ENCODE results near the gene TNFRSF13B.

Gene TNFRSF13B

DNA sequence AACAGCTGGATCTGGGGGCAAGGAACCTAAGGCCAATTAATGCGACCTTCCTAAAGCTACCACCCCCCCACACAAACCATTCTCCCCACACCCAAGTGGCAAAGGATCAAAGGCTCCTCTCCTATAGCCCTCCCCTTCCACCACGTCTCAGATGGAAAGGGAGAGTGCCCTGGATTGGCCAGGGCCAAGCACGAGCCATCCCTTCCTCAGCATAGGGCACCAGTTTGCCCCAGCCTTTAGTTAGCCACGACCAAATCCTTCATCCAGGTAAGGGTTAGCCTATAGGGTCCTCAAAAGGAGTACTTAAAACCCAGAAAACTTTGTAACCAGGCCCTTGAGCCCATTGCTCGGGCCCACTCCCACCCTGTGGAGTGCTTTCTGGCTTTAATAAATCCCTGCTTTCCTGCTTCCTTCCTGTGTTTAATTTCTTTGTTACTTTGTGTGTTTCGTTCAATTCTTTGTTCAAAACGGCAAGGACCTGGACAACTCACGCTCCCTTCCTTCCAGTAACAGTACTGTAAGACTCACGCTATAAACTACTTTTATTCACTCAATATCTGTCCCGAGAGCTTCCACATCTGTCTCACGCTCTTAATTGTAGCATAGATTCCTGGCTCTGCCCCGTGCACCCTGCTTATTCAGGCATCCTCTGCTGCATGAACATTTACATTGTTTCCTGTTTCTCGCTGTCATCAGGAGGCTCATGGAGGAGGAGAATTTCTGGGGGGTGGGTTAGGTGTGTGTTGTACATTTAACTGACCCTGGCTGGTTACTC is 62.3 kb downstream of the TNFRSF13B start:
- H3K4me2 ChIP-seq (ENCODE audit: low read depth, low read length, poor library complexity, severe bottlenecking), result no peak overlapping the region
- H3K9ac ChIP-seq (ENCODE audit: low read length), result no peak overlapping the region
- no peaks in the 10 kb centered on the region for H3K9me3 ChIP-seq (ENCODE audit: insufficient read depth, low read length)
- no peak overlapping the region for H2AFZ ChIP-seq (ENCODE audit: low read depth, low read length, severe bottlenecking)
- no peaks in the 10 kb centered on the region for H3K79me2 ChIP-seq (ENCODE audit: insufficient read depth, low read length)
- H3K36me3 ChIP-seq (ENCODE audit: low read length), result no peaks in the 10 kb centered on the region
- H3K27me3 ChIP-seq (ENCODE audit: low read length), result no peaks in the 10 kb centered on the region
- no peaks in the 10 kb centered on the region for H3F3A ChIP-seq (ENCODE audit: insufficient read depth)
- TF ChIP-seq, protein P1, sequence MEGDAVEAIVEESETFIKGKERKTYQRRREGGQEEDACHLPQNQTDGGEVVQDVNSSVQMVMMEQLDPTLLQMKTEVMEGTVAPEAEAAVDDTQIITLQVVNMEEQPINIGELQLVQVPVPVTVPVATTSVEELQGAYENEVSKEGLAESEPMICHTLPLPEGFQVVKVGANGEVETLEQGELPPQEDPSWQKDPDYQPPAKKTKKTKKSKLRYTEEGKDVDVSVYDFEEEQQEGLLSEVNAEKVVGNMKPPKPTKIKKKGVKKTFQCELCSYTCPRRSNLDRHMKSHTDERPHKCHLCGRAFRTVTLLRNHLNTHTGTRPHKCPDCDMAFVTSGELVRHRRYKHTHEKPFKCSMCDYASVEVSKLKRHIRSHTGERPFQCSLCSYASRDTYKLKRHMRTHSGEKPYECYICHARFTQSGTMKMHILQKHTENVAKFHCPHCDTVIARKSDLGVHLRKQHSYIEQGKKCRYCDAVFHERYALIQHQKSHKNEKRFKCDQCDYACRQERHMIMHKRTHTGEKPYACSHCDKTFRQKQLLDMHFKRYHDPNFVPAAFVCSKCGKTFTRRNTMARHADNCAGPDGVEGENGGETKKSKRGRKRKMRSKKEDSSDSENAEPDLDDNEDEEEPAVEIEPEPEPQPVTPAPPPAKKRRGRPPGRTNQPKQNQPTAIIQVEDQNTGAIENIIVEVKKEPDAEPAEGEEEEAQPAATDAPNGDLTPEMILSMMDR (IDR thresholded peaks at IDR 0.05; ENCODE audit: insufficient read depth, low read length, poor library complexity, severe bottlenecking), result no peak
- TF ChIP-seq EZH2phosphoT487 (conservative IDR thresholded peaks at IDR 0.05; ENCODE audit: low read length), result no peak
- no peaks in the 10 kb centered on the region for H3K9me2 ChIP-seq (replicated peaks; ENCODE audit: insufficient read depth, low read length)
- no peak overlapping the region for H3K27ac ChIP-seq (ENCODE audit: low read depth, low read length)
- no peaks in the 10 kb centered on the region for H4K20me1 ChIP-seq (ENCODE audit: low read depth, low read length)
- H3K4me3 ChIP-seq (ENCODE audit: insufficient read depth, low read length, poor library complexity, severe bottlenecking), result no peak overlapping the region

DNA sequence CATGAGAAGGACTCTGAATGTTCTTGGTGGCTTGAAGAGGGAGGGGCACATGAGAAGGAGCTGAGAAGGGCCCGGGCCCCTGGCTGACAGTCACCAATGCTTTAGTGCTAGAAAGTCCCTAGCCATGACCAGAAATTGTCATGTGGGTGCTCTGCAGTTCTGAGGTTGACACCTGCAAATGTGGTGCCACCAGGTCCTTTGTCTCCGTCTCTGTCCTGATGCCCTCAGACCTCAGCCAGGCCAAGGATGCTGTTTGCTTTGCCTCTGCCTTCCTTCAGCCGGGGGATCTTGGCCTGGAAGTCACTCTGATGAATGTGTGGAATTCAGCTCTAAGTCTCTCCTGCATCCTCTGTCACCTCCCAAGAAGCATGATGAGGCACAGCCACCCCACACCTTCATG is 63.6 kb downstream of the TNFRSF13B start:
- H3K79me2 ChIP-seq (ENCODE audit: insufficient read depth, low read length), result no peaks in the 10 kb centered on the region
- no peak for TF ChIP-seq EZH2phosphoT487 (conservative IDR thresholded peaks at IDR 0.05; ENCODE audit: low read length)
- TF ChIP-seq, protein P1 (IDR thresholded peaks at IDR 0.05; ENCODE audit: insufficient read depth, low read length, poor library complexity, severe bottlenecking), result no peak
- H3K36me3 ChIP-seq (ENCODE audit: low read length), result no peaks in the 10 kb centered on the region
- H3K9me3 ChIP-seq (ENCODE audit: insufficient read depth, low read length), result no peaks in the 10 kb centered on the region
- no peak overlapping the region for H2AFZ ChIP-seq (ENCODE audit: low read depth, low read length, severe bottlenecking)
- no peak overlapping the region for H3K27ac ChIP-seq (ENCODE audit: low read depth, low read length)
- no peaks in the 10 kb centered on the region for H3K27me3 ChIP-seq (ENCODE audit: low read length)
- no peak overlapping the region for H3K4me2 ChIP-seq (ENCODE audit: low read depth, low read length, poor library complexity, severe bottlenecking)
- no peak overlapping the region for H3K4me3 ChIP-seq (ENCODE audit: insufficient read depth, low read length, poor library complexity, severe bottlenecking)
- no peaks in the 10 kb centered on the region for H3K9me2 ChIP-seq (replicated peaks; ENCODE audit: insufficient read depth, low read length)
- H4K20me1 ChIP-seq (ENCODE audit: low read depth, low read length), result no peaks in the 10 kb centered on the region
- H3F3A ChIP-seq (ENCODE audit: insufficient read depth), result no peaks in the 10 kb centered on the region
- no peak overlapping the region for H3K9ac ChIP-seq (ENCODE audit: low read length)

DNA sequence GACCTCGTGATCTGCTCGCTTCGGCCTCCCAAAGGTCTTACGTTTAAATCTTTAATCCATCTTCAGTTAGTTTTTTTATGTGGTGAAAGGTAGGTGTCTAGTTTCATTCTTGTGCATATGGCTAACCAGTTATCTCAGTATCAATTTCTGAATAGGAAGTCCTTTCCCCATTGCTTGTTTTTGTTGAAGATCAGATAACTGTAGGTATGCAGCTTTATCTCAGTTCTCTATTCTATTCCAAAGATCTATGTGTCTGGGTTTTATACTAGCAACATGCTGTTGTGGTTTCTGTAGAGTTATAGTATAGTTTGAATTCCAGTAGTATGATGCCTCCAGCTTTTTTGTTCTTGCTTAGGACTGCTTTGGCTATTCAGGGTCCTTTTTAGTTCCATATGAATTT is 65.2 kb downstream of the TNFRSF13B start:
- Histone ChIP-seq H3K79me2 (ENCODE audit: insufficient read depth, low read length) (no peaks in the 10 kb centered on the region), H4K20me1 (ENCODE audit: low read depth, low read length) (no peaks in the 10 kb centered on the region), H3K36me3 (ENCODE audit: low read length) (no peaks in the 10 kb centered on the region), H3K4me2 (ENCODE audit: low read depth, low read length, poor library complexity, severe bottlenecking) (no peak overlapping the region), H3F3A (ENCODE audit: insufficient read depth) (no peaks in the 10 kb centered on the region), H3K9me2 (replicated peaks; ENCODE audit: insufficient read depth, low read length) (no peaks in the 10 kb centered on the region), H3K27ac (ENCODE audit: low read depth, low read length) (no peak overlapping the region), H2AFZ (ENCODE audit: low read depth, low read length, severe bottlenecking) (no peak overlapping the region), H3K9me3 (ENCODE audit: insufficient read depth, low read length) (no peaks in the 10 kb centered on the region), H3K9ac (ENCODE audit: low read length) (no peak overlapping the region), H3K27me3 (ENCODE audit: low read length) (no peaks in the 10 kb centered on the region), H3K4me3 (ENCODE audit: insufficient read depth, low read length, poor library complexity, severe bottlenecking) (no peak overlapping the region)
- TF ChIP-seq EZH2phosphoT487 (conservative IDR thresholded peaks at IDR 0.05; ENCODE audit: low read length), result no peak
- TF ChIP-seq, protein P1 (IDR thresholded peaks at IDR 0.05; ENCODE audit: insufficient read depth, low read length, poor library complexity, severe bottlenecking), result no peak

Measured in SU-DHL-6 (cell line).